Measurements from ENCODE around the gene SCMH1.

- TF ChIP-seq POLR2AphosphoS5 (IDR thresholded peaks at IDR 0.05; ENCODE audit: low read depth, low read length) = no peak
- TF ChIP-seq POLR2A (IDR thresholded peaks at IDR 0.05; ENCODE audit: low read depth, low read length) = no peak
- no peak for TF ChIP-seq TAF1 (IDR thresholded peaks at IDR 0.05; ENCODE audit: low read depth, low read length)
- no peak for TF ChIP-seq SPI1 (IDR thresholded peaks at IDR 0.05; ENCODE audit: low read depth, low read length)
- no peak for TF ChIP-seq PAX5 (IDR thresholded peaks at IDR 0.05; ENCODE audit: insufficient read depth, low read length, severe bottlenecking)
- TF ChIP-seq POU2F2 (IDR thresholded peaks at IDR 0.05; ENCODE audit: low read depth, low read length) = no peak
Observed at GRCh38 chr1:41169799-41170180, 72.3 kb downstream of the SCMH1 start.
